Mucosa of descending colon (tissue), 3 donors: ENCODE measurements around the gene GNB3. TPM values are rescaled to one million over a fixed set of nuclear protein-coding genes. Genes with fewer than 3 reads are reported as not detected.
"Not testable (repeated sequence)": the region's sequence is repeated elsewhere in the genome, so short reads cannot be mapped to it uniquely, and the experiment has no call there.

Source experiments
- ATAC-seq: fragments of 200-7000 bp; cut with Tn5 transposase; one replicate; pipeline ENCODE4 v1.9.1; 2020; ENCODE audit warnings: mild to moderate bottlenecking, moderate library complexity
- DNase-seq, 3 donors: peaks; one replicate each; pipeline ENCODE4 v3.0.0-alpha.2; 2020
- H3K36me3 ChIP-seq: fragments of 200-600 bp; one replicate; pipeline ENCODE4 v1.8.0; 2021; ENCODE audit warnings: low read depth, mild to moderate bottlenecking
- H3K4me1 ChIP-seq: fragments of 200-600 bp; one replicate; pipeline ENCODE4 v1.8.0; 2021; ENCODE audit warnings: low read depth, mild to moderate bottlenecking
- H3K4me3 ChIP-seq: fragments of 200-600 bp; one replicate; pipeline ENCODE4 v1.8.0; 2021; ENCODE audit warnings: mild to moderate bottlenecking
- H3K9me3 ChIP-seq: fragments of 200-600 bp; one replicate; pipeline ENCODE4 v1.8.0; 2021; ENCODE audit warnings: mild to moderate bottlenecking
- intact Hi-C, 2 donors: fragments of 100-400 bp; cut with DNase I in 1 of 2; cut with micrococcal nuclease in 1 of 2; formaldehyde crosslinking; loops; one replicate each; pipeline versions ENCODE4 v1.11.0 to v1.11.1; 2022; cut with DNase I, micrococcal nuclease
- total RNA-seq, 3 donors: library from RNA; stranded (reverse); fragmentation: NEBNext Ultra II Directional in 2 of 3; extraction: Animal tissue kit (Norgen Biotek cat#: 25700) in 2 of 3; gene quantifications; one replicate each; pipeline versions ENCODE4 v1.2.1 to v1.2.4, GENCODE V29; 2021 to 2023
- TF ChIP-seq, protein P1 (sequence below): fragments of 200-600 bp; IDR thresholded peaks from one replicate; pipeline ENCODE4 v1.8.0; 2022; ENCODE audit warnings: antibody characterized with exemption, mild to moderate bottlenecking
- donor health status: DM: no; HTN: no; CAD: no; lungs with moderate emphysema.
- donor health status: DM: no; HTN: no; CAD: no.
- donor health status: DM: no; HTN: yes; CAD: no.

The GNB3 gene
- total RNA-seq, 3 donors from 2014 or later = 0.38 to 5.3 (median 0.96) TPM

- intact Hi-C loops = no loop called here
- peak; percentile 12 for ATAC-seq
Observed at GRCh38 chr12:6887460-6887859, 46.7 kb downstream of the GNB3 start.

DNA sequence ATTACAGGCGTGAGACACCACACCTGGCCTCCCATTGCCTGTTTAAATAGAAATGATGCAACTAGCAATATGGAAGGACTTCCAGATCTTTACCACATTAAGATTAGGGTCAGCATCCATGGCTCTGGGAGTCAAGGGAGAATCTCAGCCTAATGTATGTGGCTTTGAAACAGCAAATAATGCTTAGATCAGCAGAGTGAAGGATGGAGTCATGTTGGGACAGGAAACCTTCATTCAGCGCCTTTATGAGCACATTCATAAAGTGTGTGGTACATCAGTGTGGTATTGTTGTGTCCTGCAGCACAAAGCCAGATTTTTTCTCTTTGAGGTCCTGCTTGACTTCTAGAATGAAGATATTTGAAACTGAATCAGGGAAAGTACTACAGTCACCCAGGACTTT, 47.6 kb downstream of the GNB3 start:
- Histone ChIP-seq H3K4me1 (no peaks in the 10 kb centered on the region), H3K4me3 (no peak overlapping the region), H3K36me3 (no peaks in the 10 kb centered on the region), H3K9me3 (no peaks in the 10 kb centered on the region)
- ATAC-seq = no peak
- TF ChIP-seq, protein P1, sequence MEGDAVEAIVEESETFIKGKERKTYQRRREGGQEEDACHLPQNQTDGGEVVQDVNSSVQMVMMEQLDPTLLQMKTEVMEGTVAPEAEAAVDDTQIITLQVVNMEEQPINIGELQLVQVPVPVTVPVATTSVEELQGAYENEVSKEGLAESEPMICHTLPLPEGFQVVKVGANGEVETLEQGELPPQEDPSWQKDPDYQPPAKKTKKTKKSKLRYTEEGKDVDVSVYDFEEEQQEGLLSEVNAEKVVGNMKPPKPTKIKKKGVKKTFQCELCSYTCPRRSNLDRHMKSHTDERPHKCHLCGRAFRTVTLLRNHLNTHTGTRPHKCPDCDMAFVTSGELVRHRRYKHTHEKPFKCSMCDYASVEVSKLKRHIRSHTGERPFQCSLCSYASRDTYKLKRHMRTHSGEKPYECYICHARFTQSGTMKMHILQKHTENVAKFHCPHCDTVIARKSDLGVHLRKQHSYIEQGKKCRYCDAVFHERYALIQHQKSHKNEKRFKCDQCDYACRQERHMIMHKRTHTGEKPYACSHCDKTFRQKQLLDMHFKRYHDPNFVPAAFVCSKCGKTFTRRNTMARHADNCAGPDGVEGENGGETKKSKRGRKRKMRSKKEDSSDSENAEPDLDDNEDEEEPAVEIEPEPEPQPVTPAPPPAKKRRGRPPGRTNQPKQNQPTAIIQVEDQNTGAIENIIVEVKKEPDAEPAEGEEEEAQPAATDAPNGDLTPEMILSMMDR = no peak
- intact Hi-C loops = no loop called here
- no peak for DNase-seq

More at GRCh38 chr12:6887460-6887859, 46.7 kb downstream of the GNB3 start:
- TF ChIP-seq, protein P1 = no peak
- Histone ChIP-seq H3K36me3 (no peaks in the 10 kb centered on the region), H3K4me3 (no peak overlapping the region), H3K4me1 (no peaks in the 10 kb centered on the region), H3K9me3 (no peaks in the 10 kb centered on the region)
- peak in 1 of 3 donors; percentile 49 for DNase-seq

DNA sequence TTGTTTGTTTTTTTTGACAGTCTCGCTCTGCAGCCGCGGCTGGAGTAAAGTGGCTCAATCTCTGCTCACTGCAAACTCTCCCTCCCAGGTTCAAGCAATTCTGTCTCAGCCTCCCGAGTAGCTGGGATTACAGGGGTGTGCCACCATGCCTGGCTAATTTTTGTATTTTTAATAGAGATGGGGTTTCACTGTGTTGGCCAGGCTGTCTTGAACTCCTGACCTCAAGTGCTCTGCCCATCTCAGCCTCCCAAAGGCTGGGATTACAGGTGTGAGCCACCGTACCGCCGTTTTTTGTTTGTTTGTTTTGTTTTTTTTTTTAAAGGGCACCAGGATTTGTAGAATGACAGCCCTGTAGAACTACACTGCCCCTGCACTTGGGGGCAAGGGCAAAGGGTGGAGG, 48.1 kb downstream of the GNB3 start:
- intact Hi-C loops, H3K4me1 ChIP-seq, ATAC-seq, H3K36me3 ChIP-seq, H3K9me3 ChIP-seq, H3K4me3 ChIP-seq: not testable (repeated sequence)
- DNase-seq = peak in 1 of 3 donors; percentile 1

GRCh38 chr12:6889775-6890573, 49.2 kb downstream of the GNB3 start:
- H3K4me3 ChIP-seq = not testable (repeated sequence)

DNA sequence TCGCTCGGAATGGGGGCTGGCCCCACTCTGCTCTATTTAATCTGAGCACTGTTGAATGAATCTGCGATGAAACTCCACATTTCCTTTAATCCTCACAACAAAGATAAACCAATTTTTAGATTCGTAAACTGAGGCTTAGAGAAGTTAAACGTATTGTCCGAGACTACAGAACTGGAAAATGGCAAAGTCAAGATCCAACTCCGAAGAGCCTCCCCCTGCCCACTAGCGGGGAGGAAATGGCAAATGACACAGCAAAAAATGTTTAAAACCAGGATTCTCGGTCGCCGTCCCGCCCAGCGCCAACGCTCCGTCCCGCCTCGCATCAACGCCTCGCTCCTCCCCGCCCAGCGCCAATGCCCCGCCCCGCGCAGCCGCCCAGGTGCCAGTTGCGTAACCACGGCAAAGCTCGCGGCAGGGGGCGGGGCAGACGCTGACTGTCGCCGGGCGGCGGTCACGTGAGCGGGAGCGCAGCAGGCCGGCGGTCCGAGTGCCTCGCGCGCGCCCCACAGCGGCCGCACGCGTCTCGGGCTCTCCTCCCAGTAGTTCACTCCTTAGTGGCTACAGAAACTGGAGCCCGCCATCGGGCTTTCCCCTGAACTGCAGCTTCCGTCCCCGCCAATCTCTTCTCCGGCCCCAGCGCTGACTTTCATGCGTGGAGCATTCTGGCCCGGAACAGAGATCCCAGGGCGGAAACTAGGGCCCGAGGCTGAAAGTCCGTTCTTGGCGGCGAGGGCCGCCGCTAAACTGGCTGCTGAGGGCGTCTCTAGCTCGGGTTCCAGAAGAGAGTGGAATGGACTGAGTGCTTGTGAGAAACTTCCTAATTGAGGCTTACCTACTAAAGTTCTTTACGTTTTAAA, 50.3 kb downstream of the GNB3 start:
- ATAC-seq (peak; percentile 99), DNase-seq (peak; percentile 99)
- H3K9me3 ChIP-seq = no peaks in the 10 kb centered on the region
- H3K4me1 ChIP-seq = no peaks in the 10 kb centered on the region
- no peaks in the 10 kb centered on the region for H3K36me3 ChIP-seq
- TF ChIP-seq, protein P1 = peak; percentile 94
- intact Hi-C loops = no loop called here
- H3K4me3 ChIP-seq = peak overlapping the region; percentile 25

More at GRCh38 chr12:6889775-6890573, 49.2 kb downstream of the GNB3 start:
- H3K9me3 ChIP-seq, ATAC-seq, H3K36me3 ChIP-seq, H3K4me1 ChIP-seq, intact Hi-C loops: not testable (repeated sequence)
- DNase-seq = peak in 1 of 3 donors; percentile 7

DNA sequence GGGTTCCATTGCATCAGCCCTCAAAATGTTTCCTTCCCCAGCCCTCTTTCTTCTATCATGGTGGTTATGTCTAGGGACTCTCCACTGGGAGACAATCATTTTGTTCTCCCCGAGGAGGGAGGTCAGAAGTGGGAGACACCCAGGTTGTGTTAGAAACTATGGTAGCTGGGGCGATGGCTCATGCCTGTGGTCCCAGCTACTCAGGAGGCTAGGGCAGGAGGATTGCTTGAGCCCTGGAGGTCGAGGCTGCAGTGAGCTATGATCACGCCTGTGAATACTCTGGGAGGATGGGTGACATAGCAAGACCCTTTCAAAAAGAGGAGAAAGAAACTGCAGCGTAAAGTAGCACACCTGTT, 50.9 kb downstream of the GNB3 start:
- Histone ChIP-seq H3K4me3 (no peak overlapping the region), H3K36me3 (no peaks in the 10 kb centered on the region), H3K9me3 (no peaks in the 10 kb centered on the region), H3K4me1 (no peaks in the 10 kb centered on the region)
- TF ChIP-seq, protein P1 = no peak
- intact Hi-C loops = no loop called here
- ATAC-seq (peak; percentile 3), DNase-seq (no peak)

DNA sequence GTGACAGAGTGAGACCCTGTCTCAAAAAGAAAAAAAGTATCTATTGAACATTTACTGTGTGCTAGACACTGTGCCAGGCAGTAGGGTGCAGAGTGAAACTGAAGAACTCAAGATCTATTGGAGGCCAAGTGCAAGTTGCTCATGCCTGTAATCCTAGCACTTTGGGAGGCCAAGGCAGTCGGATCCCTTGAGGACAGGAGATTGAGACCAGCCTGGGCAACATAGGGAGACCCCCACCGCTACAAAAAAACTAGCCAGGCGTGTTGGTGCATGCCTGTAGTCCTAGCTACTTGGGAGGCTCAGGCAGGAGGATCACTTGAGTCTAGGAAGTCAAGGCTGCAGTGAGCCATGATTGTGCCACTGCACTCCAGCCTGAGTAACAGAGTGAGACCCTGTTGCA, 52.0 kb downstream of the GNB3 start:
- ATAC-seq, DNase-seq, H3K36me3 ChIP-seq, H3K4me3 ChIP-seq, H3K4me1 ChIP-seq, intact Hi-C loops, H3K9me3 ChIP-seq: not testable (repeated sequence)
